ENCODE data around the gene CRIM1. TPM values are rescaled to one million over a fixed set of nuclear protein-coding genes. Genes with fewer than 3 reads are reported as not detected.

Gene CRIM1
- total and polyA plus RNA-seq, 2 experiments from 2014 or later, result 10.5 to 36.4 TPM

DNA sequence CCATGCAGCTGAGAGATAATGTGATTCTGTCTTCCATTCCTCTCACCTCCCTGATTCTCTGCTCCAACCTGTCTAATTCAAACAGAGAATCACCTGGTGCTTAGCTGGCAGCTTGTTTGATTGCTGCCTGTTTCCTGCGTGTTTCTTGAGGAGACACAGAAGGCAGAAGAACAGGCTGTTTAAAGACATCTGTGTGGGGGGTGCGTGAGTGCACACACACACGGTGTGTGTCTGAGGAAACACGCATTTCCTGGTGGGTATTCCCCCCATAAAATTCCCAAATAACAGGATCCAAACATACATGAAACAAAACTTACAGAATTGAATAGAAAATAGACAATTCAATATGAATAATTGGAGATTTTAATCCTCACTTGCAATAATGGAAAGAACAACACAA, 29.3 kb upstream of the CRIM1 start:
- 0 out of 2 replicates have a peak, but pooled peaks cover 5% of the 10 kb centered on the region for H3K4me1 ChIP-seq (ENCODE audit: insufficient read depth)
- H2AFZ ChIP-seq, result no peak overlapping the region

More for the DNA sequence above, 29.3 kb upstream of the CRIM1 start:
- Histone ChIP-seq H3F3A (replicated peaks; ENCODE audit: low read depth) (no peaks in the 10 kb centered on the region), H3K9me2 (ENCODE audit: insufficient read depth) (no peaks in the 10 kb centered on the region), H3K4me2 (no peak overlapping the region), H3K79me2 (replicated peaks; ENCODE audit: insufficient read depth) (no peaks in the 10 kb centered on the region), H3K27ac (ENCODE audit: low read depth) (no peak overlapping the region), H3K36me3 (ENCODE audit: insufficient read depth) (peaks cover 5% of the 10 kb centered on the region; the same call in 1 of the 2 replicates), H3K4me3 (no peak overlapping the region), H3K27me3 (ENCODE audit: insufficient read depth) (no peaks in the 10 kb centered on the region), H4K20me1 (replicated peaks; ENCODE audit: insufficient read depth) (no peaks in the 10 kb centered on the region)
- Mint-ChIP-seq H3K27ac (no peak overlapping the region), H3K36me3 (ENCODE audit: low read depth) (peaks cover 22% of the 10 kb centered on the region), H3K4me3 (no peak overlapping the region), H3K9me3 (peaks cover 22% of the 10 kb centered on the region), H3K27me3 (ENCODE audit: insufficient read depth, low read depth, poor library complexity) (no peaks in the 10 kb centered on the region), H3K4me1 (peaks cover 14% of the 10 kb centered on the region)
- DNase-seq (ENCODE audit: low spot score) (no peak), ATAC-seq (no peak)
- no peak for TF ChIP-seq JUNB (IDR thresholded peaks at IDR 0.05; ENCODE audit: unreplicated experiment)
- no peak for TF ChIP-seq NANOG (IDR thresholded peaks at IDR 0.05; ENCODE audit: borderline replicate concordance)
- no peak for TF ChIP-seq STAT1 (IDR thresholded peaks at IDR 0.05; ENCODE audit: unreplicated experiment)
- TF ChIP-seq POLR2AphosphoS5 (IDR thresholded peaks at IDR 0.05; ENCODE audit: low read depth), result no peak
- no peak for TF ChIP-seq ZNF114 (CRISPR knock-in tag; IDR thresholded peaks at IDR 0.05)
- TF ChIP-seq, protein P1, sequence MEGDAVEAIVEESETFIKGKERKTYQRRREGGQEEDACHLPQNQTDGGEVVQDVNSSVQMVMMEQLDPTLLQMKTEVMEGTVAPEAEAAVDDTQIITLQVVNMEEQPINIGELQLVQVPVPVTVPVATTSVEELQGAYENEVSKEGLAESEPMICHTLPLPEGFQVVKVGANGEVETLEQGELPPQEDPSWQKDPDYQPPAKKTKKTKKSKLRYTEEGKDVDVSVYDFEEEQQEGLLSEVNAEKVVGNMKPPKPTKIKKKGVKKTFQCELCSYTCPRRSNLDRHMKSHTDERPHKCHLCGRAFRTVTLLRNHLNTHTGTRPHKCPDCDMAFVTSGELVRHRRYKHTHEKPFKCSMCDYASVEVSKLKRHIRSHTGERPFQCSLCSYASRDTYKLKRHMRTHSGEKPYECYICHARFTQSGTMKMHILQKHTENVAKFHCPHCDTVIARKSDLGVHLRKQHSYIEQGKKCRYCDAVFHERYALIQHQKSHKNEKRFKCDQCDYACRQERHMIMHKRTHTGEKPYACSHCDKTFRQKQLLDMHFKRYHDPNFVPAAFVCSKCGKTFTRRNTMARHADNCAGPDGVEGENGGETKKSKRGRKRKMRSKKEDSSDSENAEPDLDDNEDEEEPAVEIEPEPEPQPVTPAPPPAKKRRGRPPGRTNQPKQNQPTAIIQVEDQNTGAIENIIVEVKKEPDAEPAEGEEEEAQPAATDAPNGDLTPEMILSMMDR (conservative IDR thresholded peaks at IDR 0.05; ENCODE audit: low read depth in 2 of 2), result no peak
- TF ChIP-seq ZNF331 (CRISPR knock-in tag; IDR thresholded peaks at IDR 0.05; ENCODE audit: low read depth), result no peak
- no peak for TF ChIP-seq CREB1 (CRISPR knock-in tag; IDR thresholded peaks at IDR 0.05; ENCODE audit: low read depth)
- TF ChIP-seq, protein P2, sequence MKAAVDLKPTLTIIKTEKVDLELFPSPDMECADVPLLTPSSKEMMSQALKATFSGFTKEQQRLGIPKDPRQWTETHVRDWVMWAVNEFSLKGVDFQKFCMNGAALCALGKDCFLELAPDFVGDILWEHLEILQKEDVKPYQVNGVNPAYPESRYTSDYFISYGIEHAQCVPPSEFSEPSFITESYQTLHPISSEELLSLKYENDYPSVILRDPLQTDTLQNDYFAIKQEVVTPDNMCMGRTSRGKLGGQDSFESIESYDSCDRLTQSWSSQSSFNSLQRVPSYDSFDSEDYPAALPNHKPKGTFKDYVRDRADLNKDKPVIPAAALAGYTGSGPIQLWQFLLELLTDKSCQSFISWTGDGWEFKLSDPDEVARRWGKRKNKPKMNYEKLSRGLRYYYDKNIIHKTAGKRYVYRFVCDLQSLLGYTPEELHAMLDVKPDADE (IDR thresholded peaks at IDR 0.05), result no peak
- TF ChIP-seq EZH2phosphoT487 (IDR thresholded peaks at IDR 0.05; ENCODE audit: unreplicated experiment), result no peak
- no peak for TF ChIP-seq EZH2 (IDR thresholded peaks at IDR 0.05; ENCODE audit: low read depth, unreplicated experiment)
- TF ChIP-seq, protein P3, sequence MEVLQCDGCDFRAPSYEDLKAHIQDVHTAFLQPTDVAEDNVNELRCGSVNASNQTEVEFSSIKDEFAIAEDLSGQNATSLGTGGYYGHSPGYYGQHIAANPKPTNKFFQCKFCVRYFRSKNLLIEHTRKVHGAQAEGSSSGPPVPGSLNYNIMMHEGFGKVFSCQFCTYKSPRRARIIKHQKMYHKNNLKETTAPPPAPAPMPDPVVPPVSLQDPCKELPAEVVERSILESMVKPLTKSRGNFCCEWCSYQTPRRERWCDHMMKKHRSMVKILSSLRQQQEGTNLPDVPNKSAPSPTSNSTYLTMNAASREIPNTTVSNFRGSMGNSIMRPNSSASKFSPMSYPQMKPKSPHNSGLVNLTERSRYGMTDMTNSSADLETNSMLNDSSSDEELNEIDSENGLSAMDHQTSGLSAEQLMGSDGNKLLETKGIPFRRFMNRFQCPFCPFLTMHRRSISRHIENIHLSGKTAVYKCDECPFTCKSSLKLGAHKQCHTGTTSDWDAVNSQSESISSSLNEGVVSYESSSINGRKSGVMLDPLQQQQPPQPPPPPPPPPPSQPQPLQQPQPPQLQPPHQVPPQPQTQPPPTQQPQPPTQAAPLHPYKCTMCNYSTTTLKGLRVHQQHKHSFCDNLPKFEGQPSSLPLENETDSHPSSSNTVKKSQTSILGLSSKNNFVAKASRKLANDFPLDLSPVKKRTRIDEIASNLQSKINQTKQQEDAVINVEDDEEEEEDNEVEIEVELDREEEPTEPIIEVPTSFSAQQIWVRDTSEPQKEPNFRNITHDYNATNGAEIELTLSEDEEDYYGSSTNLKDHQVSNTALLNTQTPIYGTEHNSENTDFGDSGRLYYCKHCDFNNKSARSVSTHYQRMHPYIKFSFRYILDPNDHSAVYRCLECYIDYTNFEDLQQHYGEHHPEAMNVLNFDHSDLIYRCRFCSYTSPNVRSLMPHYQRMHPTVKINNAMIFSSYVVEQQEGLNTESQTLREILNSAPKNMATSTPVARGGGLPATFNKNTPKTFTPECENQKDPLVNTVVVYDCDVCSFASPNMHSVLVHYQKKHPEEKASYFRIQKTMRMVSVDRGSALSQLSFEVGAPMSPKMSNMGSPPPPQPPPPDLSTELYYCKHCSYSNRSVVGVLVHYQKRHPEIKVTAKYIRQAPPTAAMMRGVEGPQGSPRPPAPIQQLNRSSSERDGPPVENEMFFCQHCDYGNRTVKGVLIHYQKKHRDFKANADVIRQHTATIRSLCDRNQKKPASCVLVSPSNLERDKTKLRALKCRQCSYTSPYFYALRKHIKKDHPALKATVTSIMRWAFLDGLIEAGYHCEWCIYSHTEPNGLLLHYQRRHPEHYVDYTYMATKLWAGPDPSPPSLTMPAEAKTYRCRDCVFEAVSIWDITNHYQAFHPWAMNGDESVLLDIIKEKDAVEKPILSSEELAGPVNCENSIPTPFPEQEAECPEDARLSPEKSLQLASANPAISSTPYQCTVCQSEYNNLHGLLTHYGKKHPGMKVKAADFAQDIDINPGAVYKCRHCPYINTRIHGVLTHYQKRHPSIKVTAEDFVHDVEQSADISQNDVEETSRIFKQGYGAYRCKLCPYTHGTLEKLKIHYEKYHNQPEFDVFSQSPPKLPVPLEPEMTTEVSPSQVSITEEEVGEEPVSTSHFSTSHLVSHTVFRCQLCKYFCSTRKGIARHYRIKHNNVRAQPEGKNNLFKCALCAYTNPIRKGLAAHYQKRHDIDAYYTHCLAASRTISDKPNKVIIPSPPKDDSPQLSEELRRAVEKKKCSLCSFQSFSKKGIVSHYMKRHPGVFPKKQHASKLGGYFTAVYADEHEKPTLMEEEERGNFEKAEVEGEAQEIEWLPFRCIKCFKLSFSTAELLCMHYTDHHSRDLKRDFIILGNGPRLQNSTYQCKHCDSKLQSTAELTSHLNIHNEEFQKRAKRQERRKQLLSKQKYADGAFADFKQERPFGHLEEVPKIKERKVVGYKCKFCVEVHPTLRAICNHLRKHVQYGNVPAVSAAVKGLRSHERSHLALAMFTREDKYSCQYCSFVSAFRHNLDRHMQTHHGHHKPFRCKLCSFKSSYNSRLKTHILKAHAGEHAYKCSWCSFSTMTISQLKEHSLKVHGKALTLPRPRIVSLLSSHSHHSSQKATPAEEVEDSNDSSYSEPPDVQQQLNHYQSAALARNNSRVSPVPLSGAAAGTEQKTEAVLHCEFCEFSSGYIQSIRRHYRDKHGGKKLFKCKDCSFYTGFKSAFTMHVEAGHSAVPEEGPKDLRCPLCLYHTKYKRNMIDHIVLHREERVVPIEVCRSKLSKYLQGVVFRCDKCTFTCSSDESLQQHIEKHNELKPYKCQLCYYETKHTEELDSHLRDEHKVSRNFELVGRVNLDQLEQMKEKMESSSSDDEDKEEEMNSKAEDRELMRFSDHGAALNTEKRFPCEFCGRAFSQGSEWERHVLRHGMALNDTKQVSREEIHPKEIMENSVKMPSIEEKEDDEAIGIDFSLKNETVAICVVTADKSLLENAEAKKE (CRISPR knock-in tag; IDR thresholded peaks at IDR 0.05), result no peak
- TF ChIP-seq, protein P4, sequence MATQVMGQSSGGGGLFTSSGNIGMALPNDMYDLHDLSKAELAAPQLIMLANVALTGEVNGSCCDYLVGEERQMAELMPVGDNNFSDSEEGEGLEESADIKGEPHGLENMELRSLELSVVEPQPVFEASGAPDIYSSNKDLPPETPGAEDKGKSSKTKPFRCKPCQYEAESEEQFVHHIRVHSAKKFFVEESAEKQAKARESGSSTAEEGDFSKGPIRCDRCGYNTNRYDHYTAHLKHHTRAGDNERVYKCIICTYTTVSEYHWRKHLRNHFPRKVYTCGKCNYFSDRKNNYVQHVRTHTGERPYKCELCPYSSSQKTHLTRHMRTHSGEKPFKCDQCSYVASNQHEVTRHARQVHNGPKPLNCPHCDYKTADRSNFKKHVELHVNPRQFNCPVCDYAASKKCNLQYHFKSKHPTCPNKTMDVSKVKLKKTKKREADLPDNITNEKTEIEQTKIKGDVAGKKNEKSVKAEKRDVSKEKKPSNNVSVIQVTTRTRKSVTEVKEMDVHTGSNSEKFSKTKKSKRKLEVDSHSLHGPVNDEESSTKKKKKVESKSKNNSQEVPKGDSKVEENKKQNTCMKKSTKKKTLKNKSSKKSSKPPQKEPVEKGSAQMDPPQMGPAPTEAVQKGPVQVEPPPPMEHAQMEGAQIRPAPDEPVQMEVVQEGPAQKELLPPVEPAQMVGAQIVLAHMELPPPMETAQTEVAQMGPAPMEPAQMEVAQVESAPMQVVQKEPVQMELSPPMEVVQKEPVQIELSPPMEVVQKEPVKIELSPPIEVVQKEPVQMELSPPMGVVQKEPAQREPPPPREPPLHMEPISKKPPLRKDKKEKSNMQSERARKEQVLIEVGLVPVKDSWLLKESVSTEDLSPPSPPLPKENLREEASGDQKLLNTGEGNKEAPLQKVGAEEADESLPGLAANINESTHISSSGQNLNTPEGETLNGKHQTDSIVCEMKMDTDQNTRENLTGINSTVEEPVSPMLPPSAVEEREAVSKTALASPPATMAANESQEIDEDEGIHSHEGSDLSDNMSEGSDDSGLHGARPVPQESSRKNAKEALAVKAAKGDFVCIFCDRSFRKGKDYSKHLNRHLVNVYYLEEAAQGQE (IDR thresholded peaks at IDR 0.05; ENCODE audit: unreplicated experiment), result no peak
